NCI-H345 treated with DMSO at 0.1 percent for 48 hours (cell line): ENCODE results near the gene MEIOB.
"Not testable (repeated sequence)": the region's sequence is repeated elsewhere in the genome, so short reads cannot be mapped to it uniquely, and the experiment has no call there.

Source experiments
- DNase-seq: peaks from one replicate; lab custom pipeline; 2025; ENCODE audit not compliant: unreplicated experiment; lab: John Stamatoyannopoulos, UW

MEIOB gene, protein sequence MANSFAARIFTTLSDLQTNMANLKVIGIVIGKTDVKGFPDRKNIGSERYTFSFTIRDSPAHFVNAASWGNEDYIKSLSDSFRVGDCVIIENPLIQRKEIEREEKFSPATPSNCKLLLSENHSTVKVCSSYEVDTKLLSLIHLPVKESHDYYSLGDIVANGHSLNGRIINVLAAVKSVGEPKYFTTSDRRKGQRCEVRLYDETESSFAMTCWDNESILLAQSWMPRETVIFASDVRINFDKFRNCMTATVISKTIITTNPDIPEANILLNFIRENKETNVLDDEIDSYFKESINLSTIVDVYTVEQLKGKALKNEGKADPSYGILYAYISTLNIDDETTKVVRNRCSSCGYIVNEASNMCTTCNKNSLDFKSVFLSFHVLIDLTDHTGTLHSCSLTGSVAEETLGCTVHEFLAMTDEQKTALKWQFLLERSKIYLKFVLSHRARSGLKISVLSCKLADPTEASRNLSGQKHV

DNA sequence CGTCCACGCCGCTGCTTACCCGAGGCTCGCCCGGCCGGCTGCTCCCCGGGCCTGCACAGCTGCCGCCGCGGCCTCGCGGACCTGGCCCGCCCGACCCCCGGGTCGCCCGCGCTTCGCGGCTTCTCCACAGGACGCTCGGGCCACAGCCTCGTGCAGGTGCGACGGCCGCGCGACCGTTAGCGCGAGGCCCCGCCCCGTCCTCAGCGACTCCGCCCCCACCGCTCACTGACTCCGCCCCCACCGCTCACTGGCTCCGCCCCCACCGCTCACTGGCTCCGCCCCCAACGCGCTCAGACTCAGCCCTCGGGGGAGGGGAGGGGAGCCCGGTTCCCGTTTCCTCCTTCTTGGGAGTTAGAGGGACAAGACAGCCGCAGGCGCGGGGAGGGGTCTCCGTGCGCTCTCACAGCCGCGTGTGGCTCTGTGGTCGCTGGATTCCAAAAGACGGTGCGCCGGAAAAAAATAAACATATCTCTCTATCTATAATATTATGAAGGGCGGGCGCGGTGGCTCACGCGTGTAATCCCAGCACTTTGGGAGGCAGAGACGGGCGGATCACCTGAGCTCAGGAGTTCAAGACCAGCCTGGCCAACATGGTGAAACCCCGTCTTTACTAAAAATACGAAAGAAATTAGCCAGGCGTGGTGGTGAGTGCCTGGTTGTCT is at the start of gene MEIOB:
MEIOB (minus strand) TSS at position 191 of the 662 bp plus-strand sequence. CDS start 3,989 bp downstream, outside the sequence.
- DNase-seq = no peak

DNA sequence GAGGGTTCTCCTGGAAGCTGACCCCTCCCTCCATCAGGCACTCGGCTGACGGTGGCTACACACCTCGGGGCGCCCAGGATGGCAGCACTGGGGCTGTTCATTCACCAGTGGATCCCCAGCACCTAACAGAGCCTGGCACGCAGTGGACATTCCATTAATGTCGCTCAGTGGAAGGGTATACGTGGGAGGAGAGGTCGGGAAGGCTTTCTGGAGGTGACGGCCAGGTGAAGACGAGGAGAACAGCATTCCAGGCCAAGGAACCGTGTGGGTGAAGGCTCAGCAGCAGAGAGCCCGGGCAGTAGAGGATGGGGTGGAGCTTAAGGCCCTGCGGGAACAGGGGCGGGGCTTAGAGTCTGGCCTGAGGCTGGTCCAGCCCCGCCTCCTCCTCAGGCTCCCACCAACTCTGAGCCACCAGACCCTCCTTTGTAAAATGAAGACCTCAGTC is 48.8 kb upstream of the MEIOB start:
- DNase-seq = no peak

DNA sequence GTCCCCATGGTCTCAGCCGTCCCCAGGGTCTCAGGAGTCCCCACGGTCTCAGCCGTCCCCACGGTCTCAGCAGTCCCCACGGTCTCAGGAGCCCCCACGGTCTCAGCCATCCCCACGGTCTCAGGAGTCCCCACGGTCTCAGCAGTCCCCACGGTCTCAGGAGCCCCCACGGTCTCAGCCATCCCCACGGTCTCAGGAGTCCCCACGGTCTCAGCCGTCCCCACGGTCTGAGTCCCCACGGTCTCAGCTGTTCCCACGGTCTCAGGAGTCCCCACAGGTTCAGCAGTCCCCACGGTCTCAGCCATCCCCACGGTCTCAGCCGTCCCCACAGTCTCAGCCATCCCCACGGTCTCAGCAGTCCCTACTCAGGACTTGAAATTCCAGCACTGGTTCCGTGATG is 48.2 kb upstream of the MEIOB start:
- not testable (repeated sequence) for DNase-seq

DNA sequence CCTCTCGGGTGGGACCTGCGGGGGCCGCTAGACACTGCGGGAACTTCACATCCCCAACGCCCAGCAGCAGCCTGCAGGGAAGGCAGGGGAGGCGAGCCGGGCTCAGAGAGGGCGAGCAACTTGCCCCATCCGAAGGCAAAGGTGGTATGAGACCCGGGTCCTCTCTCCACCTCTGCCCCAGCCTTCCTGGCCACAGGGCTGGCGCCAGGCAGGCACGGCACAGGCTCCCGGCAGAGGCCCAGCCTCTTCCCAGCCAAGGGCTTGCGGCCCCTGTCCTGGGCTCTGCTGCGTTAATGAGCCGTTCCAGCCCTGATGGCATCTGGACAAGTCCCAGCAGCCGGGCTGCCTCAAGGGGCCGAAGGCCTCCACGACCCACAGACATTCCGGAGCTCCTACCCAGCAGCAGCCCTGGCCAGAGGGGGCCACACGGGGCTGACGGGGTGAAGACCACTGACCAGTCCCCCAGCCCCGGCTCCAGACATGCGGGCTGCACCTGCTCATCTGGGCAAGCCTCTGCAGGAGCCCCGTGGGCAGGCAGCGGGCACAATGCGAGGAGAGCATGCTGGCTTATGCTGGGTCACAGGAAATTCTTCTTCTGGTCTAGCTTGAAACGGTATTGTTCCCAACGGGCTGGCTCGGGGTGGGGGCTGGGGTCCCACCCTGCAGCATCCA is 47.5 kb upstream of the MEIOB start:
- no peak for DNase-seq

DNA sequence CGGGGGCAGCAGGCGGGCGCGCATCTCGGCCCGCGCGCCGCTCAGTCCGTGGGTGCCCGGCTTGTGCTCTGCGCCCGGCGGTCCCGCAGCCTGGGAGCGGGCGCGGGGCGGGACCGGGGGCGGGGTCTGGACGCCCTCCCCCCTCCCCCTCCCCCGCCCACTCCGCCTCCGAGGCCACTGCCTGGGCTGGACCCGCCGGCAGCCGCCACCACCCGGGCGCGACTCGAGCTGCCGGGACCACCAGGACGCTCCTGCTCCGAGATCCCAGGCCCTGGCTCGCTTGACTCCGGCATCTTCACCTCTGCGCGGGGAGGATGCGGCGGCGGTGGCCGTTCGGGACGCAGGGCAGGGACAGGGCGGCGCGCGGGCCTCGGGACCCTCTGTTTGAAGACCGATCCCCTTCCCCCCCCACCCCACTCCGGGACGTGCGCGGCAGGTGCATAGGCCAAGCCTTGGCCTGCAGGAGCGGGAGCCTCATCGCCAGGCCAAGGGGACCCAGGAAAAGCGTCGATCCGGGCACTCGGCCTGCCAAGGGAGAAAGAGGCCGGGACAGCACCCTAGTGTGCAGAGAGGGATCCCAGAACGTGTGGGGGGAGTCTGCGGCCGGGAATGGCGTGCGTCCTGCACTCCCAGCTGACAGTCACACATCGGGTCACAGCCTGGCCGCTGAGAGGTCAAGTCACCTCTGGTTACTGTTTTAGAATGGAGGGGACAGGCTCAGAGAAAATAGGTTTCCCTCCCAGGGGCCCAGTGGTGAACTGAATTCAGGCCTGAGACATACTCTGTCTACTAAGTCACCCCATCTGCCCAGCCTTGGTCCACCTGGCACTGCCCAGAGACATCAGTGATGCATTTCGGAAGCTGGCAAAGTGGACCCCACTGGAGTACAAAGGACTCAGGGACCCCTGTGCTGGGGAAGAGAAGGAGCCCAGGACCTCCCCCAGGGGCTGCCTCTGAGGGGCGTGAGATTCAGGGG is 46.7 kb upstream of the MEIOB start, which contains the start of gene HS3ST6:
HS3ST6 (minus strand) TSS at position 65 of the 976 bp plus-strand sequence. CDS start 92 bp downstream, outside the sequence.
- no peak for DNase-seq

DNA sequence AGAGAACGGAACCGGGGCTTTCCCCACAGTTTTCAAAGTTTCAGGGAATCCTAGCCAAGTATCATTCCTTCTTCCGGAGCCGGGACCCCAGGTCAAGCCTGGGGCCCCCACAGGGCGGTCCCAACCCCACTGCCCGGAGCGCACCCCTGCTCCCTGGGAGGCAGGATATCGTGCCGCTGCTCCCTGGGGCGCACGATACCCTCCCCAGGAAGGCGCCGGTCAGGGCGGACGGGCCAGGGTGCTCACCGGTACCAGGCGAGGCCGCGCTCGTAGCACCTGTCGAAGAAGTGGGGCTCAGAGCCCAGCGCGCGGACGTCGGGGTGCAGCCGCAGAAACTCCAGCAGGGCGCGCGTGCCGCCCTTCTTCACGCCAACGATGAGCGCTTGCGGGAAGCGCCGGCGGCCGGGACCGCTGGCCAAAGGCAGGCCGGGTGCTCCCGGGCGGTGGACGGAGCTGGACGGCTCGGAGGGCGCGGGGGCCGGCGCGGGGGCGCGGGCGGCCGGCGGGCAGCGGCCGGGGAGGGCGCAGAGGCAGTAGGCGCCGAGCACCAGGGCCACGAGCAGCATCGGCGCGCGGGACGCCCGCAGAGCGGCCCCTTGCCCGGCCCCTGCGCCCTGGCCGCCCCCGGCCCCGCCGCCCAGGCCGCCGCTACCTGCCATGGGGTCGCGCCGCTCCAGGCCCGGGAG is 45.8 kb upstream of the MEIOB start:
- no peak for DNase-seq

DNA sequence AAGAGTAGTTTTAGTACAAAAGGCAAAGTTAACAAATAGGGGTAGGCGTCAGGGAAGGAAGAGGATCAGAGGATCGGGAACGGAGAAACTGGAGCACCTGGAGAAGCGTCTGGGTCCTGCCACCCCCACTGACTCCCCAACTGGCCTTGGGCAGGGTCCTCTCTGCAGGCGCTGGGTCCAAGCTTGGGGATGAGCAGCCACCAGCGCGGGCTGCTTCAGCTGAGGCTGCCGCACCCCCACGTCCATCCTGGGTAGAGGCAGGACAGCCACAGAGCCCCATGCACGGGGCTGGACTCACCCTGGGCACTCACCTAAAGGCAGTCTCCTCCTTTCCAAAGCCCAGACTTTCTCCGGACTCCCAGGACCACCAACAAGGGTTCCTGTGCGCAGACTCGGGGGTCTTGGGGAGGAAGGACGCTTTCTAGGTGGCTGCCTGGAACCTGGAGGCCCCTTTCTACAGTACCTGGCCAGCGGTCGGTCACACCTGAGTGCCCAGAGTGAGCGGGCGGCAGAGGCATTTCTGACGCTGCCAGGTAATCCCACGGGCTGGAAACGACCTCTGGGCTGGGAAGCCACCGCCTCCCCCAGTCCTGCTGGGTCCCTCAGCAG is 45.2 kb upstream of the MEIOB start:
- no peak for DNase-seq

DNA sequence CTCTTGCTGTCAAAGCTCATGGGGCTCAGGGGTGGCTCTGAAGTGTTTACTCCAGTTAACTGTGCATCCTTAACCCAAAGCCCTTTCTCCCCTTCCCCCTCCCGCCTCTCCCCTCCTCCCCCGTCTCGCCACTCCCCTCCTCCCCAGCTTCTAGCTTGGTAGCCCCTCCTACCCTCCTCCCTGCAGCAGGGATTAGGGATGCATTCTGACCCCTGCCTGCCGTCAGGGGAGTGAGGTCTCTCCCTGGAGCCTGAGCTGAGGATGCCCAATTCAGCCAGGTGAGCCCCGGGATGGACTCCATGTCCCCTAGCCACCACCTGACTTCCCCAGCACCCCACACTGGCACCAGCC is 44.7 kb upstream of the MEIOB start:
- no peak for DNase-seq

DNA sequence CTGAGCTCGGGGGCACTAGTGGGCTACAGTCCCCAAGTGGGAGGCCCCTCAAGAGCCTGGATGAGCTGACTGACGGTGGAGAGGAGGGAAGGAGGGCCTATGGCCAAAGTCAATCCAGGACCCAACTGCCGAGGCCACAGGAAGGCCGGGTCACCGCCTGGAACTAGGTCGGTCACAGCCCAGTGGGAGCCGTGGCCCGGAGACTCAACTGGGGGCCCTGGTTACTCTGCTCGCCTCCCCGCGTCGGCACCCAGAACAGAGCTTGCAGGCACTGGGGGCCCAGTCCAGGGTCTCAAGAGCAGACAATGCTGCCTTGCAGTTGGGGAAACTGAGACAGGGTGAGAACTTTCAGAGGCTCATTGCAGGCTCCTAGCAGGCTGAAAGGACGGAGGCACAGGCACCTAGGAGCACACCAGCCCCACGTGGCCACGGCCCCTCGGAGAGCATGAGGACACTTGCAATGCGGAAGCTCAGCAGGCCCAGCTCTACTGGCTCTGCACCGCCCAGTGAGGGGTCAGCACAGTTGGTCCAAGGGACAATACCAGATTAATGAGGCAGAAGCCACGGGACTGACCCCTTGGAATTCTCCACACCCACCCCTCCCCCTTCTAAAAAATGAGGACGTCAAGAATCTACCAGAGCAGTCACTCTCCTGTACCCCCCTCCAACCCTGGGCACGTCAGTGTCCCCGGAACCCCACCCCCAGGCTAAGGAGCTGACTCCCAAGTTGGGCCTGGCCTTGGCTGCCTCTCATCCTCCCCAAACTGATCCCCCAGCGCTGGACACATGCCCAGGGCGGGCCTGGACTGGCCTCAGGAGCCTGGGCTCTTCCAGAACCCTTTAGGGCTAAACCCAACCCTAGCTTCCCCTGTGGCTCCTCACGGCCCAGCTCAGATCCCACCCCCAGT is 44.0 kb upstream of the MEIOB start:
- DNase-seq = no peak

DNA sequence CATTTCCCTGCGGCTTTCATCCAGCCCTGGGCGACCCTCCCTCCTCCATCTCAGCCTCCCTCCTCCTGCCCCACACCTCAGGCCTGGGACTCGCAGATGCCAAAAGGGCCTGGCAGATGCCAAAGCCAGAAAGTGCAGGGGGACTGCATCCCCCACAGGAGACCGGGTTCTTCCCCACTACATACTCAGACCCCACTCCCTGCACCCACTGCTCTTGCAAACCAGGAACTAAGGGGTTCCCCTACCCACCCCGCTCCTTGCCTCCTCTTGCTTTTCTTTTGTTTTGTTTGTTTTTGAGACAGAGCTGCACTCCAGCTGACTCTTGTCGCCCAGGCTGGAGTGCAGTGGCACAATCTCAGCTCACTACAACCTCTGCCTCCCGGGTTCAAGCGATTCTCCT is 43.0 kb upstream of the MEIOB start:
- DNase-seq = no peak

DNA sequence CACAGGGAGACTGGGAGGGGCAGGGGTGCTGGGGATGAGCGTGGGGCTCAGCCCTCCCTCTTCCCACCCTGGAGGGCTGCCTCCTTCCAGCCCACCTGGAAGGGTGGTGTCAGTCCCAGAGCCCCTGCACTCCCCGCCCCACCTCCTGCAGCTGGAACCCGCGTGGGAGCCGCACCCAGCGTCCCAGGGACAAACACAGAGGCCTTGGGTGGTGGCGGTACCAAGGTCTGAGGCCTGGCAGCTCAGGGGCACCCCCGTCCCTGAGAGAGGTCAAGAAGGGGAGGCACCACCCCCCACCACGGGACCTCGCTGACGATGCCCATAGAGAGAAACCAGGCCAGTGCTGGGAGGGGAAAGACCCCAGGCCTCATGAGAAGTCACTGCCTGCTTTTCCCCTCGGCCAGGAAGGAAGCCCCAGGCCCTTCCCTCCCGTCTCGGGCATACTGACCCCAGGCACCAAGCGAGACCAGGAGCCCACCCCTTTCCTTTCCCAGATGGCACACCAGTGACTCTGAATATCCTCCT is 42.2 kb upstream of the MEIOB start:
- no peak for DNase-seq

DNA sequence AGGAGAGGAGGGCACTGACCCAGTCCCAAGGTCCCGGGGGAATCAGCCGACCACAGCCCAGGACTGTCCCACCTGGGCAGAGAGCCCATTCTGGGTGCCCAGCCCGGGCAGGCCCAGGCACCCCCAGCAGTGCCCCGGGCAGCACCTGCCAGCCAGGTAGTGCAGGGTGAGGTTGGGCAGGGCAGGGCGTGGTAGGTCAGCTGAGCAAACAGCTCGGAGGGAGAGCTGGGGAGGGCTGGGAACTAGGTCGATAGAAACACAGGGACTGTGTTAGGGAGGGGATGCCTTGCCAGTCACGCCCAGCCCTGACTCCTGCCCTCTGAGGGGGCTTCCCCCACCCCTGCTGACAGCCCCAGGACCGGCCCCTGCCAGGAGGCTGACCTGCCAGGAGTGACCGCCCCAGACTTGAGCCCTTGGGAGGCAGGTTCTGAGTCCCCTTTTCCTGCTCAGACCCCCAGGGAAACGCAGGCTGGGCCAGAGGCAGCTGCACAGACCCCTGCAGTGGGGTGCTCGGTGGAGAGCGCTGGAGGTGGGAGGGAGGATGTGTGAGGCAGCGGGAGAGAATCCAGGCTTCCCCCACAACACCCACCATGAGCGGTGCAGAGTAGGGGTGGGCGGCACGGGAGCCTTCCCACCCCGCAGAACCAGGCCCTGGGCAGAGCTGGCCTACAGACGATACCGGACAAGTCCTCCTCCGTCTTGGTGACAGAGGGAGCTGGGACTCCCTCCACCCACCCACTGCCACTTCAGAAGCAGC is 41.5 kb upstream of the MEIOB start:
- DNase-seq = peak; percentile 77

DNA sequence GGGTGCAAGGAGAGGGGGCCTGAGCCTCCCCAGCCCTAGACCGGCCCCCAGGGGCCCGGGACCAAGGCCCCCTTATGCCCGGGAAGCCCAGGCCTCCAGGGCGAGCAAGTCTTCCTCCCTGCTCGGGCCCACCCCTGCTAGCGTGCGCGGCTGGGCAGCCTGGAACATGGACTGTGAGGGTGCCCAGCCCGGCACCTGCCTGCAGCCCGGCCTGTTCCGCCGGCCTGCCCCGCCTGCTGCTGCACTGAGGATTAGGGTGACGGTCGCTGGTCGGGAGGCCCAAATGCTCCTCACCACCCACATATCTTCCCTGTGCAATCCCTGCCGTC is 40.2 kb upstream of the MEIOB start:
- no peak for DNase-seq

DNA sequence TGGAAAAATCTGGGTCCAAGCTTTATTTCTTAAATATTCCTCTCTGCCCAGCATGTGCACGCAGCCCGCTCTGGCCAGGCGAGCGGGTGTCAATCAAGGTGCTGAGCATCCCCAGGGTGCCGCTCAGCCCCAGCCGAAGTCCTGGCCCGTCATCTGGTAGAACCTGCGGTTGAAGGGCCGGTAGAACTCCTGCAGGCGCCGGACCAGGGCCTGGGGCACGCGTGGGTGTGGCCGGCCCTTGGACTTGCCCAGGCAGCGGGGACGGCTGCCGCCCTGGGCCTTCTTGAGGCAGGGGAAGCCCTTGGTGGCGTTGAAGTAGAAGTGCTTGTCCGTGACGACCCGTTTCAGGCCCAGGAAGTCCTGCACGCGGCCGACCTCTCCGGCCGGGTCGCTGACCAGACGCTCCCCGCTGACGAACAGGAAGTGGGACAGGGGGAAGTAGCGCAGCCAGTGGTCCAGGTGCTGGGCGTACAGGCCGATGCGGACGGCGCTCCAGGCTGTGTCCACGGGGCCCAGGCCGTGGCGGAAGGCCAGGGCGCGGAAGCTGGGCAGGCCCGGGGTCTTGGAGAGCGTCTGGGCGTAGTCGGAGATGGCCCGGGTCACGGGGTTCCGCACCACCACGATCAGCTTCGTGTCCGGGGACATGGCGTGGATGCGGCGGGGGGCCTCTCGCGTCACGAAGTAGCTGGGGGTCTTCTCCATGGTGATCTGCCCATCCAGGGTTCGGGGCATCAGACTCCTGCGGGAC is 39.7 kb upstream of the MEIOB start:
- DNase-seq = no peak

DNA sequence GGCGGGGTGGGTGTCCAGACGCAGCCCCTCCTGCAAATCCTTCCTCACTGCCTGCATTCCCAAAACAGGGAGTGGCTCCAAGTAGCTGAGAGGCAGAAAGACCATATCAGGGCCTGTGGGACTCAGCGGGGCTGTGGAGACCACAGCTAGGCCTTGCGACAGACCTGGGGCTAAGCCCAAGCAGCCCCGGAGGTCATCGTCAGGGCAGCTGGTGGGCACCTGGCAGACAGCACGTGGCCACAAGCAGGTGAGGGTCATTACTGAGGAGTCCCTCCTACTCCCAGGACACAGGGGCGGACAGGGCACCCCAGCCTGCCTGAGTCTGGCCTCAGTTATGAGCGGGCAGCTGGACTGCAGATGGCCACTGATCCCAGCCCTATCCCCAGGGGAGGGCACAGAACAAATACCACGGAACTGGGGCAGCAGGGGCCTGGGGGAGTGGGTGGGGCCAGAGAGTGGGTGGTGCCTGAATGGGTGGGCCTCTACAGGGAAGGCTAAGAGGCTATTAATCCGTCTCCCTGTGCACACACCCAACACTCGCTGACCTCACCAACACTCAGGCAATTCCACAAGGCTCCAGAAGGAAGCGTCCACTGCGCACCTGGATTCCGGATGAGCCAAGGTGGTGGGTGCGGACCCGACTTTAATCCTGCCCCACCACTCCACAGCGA is 37.7 kb upstream of the MEIOB start:
- no peak for DNase-seq

DNA sequence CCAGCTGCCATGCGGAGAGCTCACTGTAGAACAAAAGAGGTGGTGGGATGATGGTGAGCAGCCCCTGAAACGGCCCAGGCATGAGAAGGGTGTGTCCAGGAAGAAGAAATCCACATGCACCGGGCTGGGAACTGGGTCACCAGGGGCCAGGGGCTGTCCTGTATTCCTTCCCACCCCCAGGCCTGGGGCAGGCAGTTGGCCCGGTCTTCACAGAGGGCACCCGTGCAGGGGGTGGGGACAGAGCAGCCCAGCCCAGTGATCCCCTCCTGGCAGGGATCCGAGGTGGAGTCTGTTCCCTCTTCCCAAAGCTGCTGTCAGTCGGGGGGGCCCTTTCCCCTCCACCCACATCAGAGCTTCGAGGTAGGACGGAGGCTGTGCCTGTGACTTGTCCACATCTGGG is 37.0 kb upstream of the MEIOB start:
- DNase-seq = no peak
